Ishikawa (cell line): Measurements from ENCODE around the gene FAM3D.
A peak's percentile ranks its signal among the peaks of the same experiment; 100 is the strongest.

ENCODE experiments used
- CEBPB ChIP-seq: IDR thresholded peaks from 2 replicates; pipeline ENCODE4 v1.6.1; 2012
- CREB1 ChIP-seq: IDR thresholded peaks from 2 replicates; pipeline ENCODE4 v1.6.1; 2012; ENCODE audit warnings: low read depth
- EGR1 ChIP-seq: IDR thresholded peaks from 2 replicates; pipeline ENCODE4 v1.6.1; 2012
- EP300 ChIP-seq: IDR thresholded peaks from 2 replicates; pipeline ENCODE4 v1.6.1; 2012; ENCODE audit warnings: borderline replicate concordance
- FOXM1 ChIP-seq: IDR thresholded peaks from 2 replicates; pipeline ENCODE4 v1.6.1; 2012; ENCODE audit warnings: low read depth, borderline replicate concordance
- NFIC ChIP-seq: IDR thresholded peaks from 2 replicates; pipeline ENCODE4 v1.6.1; 2012
- RAD21 ChIP-seq: IDR thresholded peaks from 2 replicates; pipeline ENCODE4 v1.6.1; 2012; ENCODE audit warnings: low read depth
- REST ChIP-seq: IDR thresholded peaks from 2 replicates; pipeline ENCODE4 v1.6.1; 2012; ENCODE audit warnings: low read depth, mild to moderate bottlenecking
- TAF1 ChIP-seq: IDR thresholded peaks from 2 replicates; pipeline ENCODE4 v1.6.1; 2012; ENCODE audit warnings: low read depth, mild to moderate bottlenecking
- TCF12 ChIP-seq: IDR thresholded peaks from 2 replicates; pipeline ENCODE4 v1.6.1; 2012; ENCODE audit warnings: low read depth
- TEAD4 ChIP-seq: IDR thresholded peaks from 2 replicates; pipeline ENCODE4 v1.6.1; 2012
- YY1 ChIP-seq: IDR thresholded peaks from 2 replicates; pipeline ENCODE4 v1.6.1; 2012; ENCODE audit warnings: low read depth
- ZBTB7A ChIP-seq: IDR thresholded peaks from 2 replicates; pipeline ENCODE4 v1.6.1; 2012; ENCODE audit warnings: low read depth
- TF ChIP-seq, protein P1 (sequence below): IDR thresholded peaks from 2 replicates; pipeline ENCODE4 v1.6.1; 2012
- TF ChIP-seq, protein P2 (sequence below): IDR thresholded peaks from 2 replicates; pipeline ENCODE4 v1.6.1; 2012

Gene FAM3D

GRCh38 chr3:58688574-58688973 lies 22.0 kb upstream of the FAM3D start:
- TF ChIP-seq FOXM1, result no peak
- no peak for TF ChIP-seq TEAD4
- TF ChIP-seq, protein P1, sequence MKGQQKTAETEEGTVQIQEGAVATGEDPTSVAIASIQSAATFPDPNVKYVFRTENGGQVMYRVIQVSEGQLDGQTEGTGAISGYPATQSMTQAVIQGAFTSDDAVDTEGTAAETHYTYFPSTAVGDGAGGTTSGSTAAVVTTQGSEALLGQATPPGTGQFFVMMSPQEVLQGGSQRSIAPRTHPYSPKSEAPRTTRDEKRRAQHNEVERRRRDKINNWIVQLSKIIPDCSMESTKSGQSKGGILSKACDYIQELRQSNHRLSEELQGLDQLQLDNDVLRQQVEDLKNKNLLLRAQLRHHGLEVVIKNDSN, result no peak
- TF ChIP-seq REST, result no peak
- no peak for TF ChIP-seq EP300
- TF ChIP-seq TCF12, result no peak
- TF ChIP-seq CEBPB, result no peak
- TF ChIP-seq TAF1, result no peak
- TF ChIP-seq NFIC, result no peak
- no peak for TF ChIP-seq RAD21
- TF ChIP-seq, protein P2, sequence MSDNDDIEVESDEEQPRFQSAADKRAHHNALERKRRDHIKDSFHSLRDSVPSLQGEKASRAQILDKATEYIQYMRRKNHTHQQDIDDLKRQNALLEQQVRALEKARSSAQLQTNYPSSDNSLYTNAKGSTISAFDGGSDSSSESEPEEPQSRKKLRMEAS, result no peak
- no peak for TF ChIP-seq CREB1

- TF ChIP-seq, protein P1, result peak; percentile 51
- no peak for TF ChIP-seq YY1
These were observed 20.3 kb upstream of the FAM3D start for GRCh38 chr3:58686847-58687246.

DNA sequence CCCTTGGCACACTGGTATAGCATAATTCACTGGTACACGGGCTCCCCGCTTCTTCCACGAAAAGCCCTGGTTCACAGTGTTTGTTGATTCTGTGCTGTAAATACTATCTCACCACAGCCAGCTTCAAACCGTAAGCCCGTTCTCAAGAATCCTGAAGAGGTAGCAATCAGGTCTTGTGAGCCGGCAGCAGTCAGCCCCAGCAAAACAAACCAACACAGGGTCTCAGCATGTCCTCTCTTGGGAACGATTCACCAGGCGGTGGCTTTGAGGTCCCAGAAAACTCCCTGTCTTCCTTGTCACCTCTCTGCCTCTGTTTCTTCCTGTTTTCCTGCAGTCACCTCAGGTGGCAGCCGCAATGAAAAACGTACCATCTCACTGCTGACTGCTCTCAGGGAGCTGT lies 19.1 kb upstream of the FAM3D start:
- TF ChIP-seq FOXM1, result no peak

DNA sequence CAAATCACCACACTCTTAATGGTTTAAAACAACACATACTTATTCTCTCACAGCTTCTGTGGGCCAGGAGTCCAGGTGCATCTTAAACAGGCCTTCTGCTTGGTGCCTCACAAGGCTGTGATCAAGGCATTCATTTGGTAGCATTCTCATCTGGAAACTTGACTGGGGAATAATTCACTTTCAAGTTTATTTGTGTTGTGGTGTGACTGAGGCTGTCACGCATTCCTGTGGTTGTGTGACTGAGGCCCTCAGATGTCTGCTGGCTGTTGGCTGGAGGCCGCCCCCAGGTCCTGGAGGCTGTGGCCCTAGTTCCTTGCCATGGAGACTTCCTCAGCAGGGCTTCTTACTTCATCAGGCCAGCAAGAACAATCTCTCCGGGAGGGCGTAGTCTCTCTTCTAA lies 16.9 kb upstream of the FAM3D start:
- TF ChIP-seq CREB1, result no peak
- TF ChIP-seq RAD21, result no peak
- TF ChIP-seq ZBTB7A, result no peak
- TF ChIP-seq CEBPB, result no peak
- TF ChIP-seq, protein P2, result no peak
- TF ChIP-seq, protein P1, result no peak
- TF ChIP-seq NFIC, result no peak
- no peak for TF ChIP-seq TEAD4
- TF ChIP-seq TCF12, result no peak
- TF ChIP-seq EP300, result no peak
- no peak for TF ChIP-seq FOXM1
- no peak for TF ChIP-seq REST
- no peak for TF ChIP-seq EGR1
- no peak for TF ChIP-seq TAF1
- no peak for TF ChIP-seq YY1

GRCh38 chr3:58683001-58683458 lies 16.5 kb upstream of the FAM3D start:
- TF ChIP-seq NFIC (no peak), REST (no peak), YY1 (no peak), RAD21 (no peak), EP300 (no peak), EGR1 (no peak), ZBTB7A (no peak), FOXM1 (no peak), TCF12 (no peak), CREB1 (no peak), CEBPB (no peak), TEAD4 (no peak), TAF1 (no peak)
- TF ChIP-seq, protein P1, result no peak
- TF ChIP-seq, protein P2, result no peak
